HG03060 (cell line): Measurements from ENCODE around the gene DAD1.
"Not testable (repeated sequence)": the region's sequence is repeated elsewhere in the genome, so short reads cannot be mapped to it uniquely, and the experiment has no call there.

Experiments used
- ATAC-seq: cut with Tn5 transposase; IDR thresholded peaks from one replicate; pipeline ENCODE4 v1.9.1; 2021; ENCODE audit warnings: low read depth, moderate number of reproducible peaks; ENCODE audit not compliant: unreplicated experiment

Gene DAD1

GRCh38 chr14:22554498-22555383 lies 34.3 kb downstream of the DAD1 start:
- ATAC-seq: no peak

DNA sequence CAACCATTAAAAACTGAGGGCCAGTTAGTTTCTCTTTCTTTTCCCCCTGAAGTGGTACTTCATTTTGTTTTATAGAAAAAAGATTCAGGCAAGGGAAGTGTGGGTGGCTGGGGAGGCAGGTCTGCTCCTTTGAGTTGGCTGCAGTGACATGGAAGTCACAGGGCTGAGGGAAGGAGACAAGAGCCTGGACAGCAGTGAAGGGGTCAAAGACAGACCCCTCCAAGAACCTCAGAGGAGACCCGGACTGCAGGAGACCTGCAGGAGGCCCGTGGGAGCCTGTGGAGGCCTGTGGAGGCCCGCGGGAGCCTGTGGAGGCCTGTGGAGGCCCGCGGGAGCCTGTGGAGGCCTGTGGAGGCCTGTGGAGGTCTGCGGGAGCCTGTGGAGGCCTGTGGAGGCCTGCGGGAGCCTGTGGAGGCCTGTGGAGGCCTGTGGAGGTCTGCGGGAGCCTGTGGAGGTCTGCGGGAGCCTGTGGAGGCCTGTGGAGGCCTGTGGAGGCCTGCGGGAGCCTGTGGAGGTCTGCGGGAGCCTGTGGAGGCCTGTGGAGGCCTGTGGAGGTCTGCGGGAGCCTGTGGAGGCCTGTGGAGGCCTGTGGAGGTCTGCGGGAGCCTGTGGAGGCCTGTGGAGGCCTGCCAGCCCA lies 35.0 kb downstream of the DAD1 start:
- not testable (repeated sequence) for ATAC-seq

GRCh38 chr14:22553445-22553844 lies 35.6 kb downstream of the DAD1 start:
- no peak for ATAC-seq

GRCh38 chr14:22552827-22553076 lies 36.3 kb downstream of the DAD1 start:
- no peak for ATAC-seq

- no peak for ATAC-seq
Measured at GRCh38 chr14:22552001-22552826, 36.8 kb downstream of the DAD1 start.

GRCh38 chr14:22551605-22551997 lies 37.4 kb downstream of the DAD1 start:
- ATAC-seq: no peak

- peak; percentile 36 for ATAC-seq
Measured at GRCh38 chr14:22549981-22550673, 38.9 kb downstream of the DAD1 start.

DNA sequence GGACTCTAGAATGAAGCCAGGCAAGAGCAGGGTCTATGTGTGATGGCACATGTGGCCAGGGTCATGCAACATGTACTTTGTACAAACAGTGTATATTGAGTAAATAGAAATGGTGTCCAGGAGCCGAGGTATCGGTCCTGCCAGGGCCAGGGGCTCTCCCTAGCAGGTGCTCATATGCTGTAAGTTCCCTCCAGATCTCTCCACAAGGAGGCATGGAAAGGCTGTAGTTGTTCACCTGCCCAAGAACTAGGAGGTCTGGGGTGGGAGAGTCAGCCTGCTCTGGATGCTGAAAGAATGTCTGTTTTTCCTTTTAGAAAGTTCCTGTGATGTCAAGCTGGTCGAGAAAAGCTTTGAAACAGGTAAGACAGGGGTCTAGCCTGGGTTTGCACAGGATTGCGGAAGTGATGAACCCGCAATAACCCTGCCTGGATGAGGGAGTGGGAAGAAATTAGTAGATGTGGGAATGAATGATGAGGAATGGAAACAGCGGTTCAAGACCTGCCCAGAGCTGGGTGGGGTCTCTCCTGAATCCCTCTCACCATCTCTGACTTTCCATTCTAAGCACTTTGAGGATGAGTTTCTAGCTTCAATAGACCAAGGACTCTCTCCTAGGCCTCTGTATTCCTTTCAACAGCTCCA lies 39.6 kb downstream of the DAD1 start:
- ATAC-seq: no peak

GRCh38 chr14:22547948-22548750 lies 40.9 kb downstream of the DAD1 start:
- no peak for ATAC-seq

GRCh38 chr14:22547313-22547947 lies 41.6 kb downstream of the DAD1 start:
- no peak for ATAC-seq

- ATAC-seq: no peak
Measured at GRCh38 chr14:22546722-22547071, 42.3 kb downstream of the DAD1 start.

DNA sequence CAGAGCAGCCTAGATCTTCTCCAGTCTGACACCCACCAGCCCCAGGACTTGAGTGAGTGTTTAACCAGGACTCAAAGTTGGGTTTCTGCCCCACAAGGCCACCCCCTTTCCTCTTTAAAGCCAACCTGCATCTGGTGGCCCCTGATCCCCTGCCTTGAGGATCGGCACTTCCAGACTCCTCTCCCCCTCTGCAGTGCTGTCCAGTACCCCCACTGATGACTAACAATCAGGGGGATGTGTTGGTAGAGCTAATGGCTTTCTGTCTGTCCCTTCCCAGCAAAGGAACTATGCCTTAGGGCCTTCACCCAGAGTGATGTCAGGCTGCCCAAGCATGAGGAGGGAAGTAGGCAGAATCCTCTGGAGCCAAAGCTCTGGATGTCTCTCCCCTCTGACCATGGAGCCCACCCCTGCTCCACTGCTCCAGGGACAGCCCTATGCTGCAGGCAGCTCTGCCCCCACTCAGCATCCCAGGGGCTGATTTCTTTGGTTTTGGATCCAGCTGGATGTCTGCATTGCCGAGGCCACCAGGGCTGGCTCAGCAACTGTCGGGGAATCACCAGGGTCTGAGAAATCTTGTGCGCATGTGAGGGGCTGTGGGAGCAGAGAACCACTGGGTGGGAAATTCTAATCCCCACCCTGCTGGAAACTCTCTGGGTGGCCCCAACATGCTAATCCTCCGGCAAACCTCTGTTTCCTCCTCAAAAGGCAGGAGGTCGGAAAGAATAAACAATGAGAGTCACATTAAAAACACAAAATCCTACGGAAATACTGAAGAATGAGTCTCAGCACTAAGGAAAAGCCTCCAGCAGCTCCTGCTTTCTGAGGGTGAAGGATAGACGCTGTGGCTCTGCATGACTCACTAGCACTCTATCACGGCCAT lies 42.9 kb downstream of the DAD1 start:
- ATAC-seq: no peak

GRCh38 chr14:22544881-22545420 lies 44.1 kb downstream of the DAD1 start:
- ATAC-seq: no peak

DNA sequence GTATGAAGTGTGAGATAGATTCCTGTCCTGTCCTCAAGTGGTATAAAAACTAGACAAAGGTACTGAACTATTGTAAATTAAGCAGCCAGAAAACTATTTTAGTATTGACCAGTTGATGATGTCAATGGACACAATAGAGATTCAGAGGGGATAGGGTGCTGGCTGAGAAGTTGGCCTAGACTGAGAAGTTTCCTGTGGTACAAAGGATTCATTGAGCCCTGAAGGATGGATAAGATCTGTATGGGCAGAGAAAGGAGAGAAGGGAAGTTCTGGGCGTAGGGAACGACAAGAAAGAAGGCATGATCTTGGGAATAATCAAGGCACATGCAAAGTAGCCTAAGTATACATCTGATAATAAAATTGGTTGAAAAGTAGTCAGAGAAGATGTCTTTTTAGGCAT lies 44.6 kb downstream of the DAD1 start:
- ATAC-seq: no peak

DNA sequence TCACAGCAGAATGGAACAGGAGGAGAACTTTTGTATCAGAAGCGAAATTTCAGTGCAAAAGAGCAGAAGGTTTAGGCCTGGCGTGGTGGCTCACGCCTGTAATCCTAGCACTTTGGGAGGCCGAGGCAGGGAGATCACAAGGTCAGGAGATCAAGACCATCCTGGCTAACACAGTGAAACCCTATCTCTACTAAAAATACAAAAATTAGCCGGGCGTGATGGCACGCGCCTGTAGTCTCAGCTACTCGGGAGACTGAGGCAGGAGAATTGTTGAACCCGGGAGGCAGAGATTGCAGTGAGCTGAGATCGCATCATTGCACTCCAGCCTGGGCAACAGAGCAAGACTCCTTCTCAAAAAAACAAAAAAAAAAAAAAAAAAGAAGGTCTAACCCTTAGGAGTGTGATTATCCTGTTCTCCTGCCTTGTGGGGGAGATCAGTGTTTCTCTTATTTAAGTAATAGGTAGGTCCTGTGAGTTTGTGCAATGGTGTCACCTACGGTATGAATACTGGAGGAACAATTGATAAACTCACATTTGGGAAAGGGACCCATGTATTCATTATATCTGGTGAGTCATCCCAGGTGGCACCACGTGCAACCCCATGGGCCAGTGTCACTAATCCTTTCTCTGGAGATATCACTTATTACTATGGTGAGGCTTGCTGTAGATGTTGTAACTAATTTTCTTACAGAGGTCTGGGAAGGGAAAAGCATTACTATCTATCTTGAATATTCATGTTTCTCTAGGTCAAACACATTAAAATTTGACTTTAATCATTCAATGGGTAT lies 45.3 kb downstream of the DAD1 start:
- not testable (repeated sequence) for ATAC-seq

DNA sequence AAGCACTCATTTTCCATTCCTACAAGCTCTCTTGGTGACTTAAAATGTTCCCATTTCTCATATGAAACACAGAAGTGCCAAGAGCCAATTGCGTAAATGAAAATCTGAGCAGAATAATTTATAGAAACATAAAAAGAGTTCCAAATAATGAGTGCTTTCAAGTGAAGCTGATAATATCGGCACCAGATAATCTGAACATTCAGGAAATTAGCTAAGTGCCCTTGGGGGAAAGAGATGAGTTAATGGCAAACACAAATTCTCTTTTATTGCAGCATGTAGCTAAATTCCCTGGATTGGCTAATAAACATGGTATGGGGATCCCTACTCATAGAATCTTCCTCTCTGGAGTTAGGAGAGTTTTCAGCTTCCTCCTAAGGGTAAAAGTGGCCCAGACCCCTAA lies 46.7 kb downstream of the DAD1 start:
- no peak for ATAC-seq

DNA sequence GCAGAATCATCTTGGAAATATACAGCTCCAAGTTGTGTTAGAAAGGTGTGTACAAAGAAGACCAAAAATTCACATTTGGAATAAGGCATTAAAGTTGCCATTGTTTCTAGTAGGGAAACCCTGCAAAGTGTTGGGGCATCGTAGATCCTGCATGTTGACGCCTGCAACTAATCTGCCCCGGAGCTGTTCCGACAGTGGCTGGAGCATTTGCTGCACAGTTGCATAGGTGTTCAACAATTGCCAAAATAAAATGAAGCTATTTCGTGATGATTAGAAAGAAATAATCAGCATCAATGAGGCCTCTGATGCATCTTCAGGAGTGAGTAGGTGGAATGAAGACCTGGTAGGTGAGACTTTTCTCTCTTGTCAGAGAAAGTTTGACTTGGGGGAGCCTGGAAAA lies 47.3 kb downstream of the DAD1 start:
- no peak for ATAC-seq
